T-cell (primary cell): ENCODE results near the gene MYLK4. TPM values are rescaled to one million over a fixed set of nuclear protein-coding genes. Genes with fewer than 3 reads are reported as not detected.

Source experiments
- ATAC-seq, 4 experiments: fragments of 200-7000 bp in 3 of 4; fragments of 150-1000 bp in 1 of 4; cut with Tn5 transposase; replicated peaks in 1 of 4; 1 replicate in 3 of 4; 2 replicates in 1 of 4; pipeline ENCODE4 v1.10.0; 2021; ENCODE audit warnings: moderate library complexity in 3 of 4, mild to moderate bottlenecking in 2 of 4, moderate number of reproducible peaks in 1 of 4
- CTCF ChIA-PET, 2 donors: fragments of 300-600 bp; sonication (Branson Sonifier 250); formaldehyde crosslinking; loops; one replicate each; lab custom pipeline; 2022; ENCODE audit warnings: antibody characterized with exemption in 2 of 2; lab: Charles Lee
- POLR2A ChIA-PET, 2 donors: fragments of 300-600 bp; sonication (Branson Sonifier 250); formaldehyde crosslinking; loops; one replicate each; lab custom pipeline; 2022; ENCODE audit warnings: antibody characterized with exemption in 2 of 2; lab: Charles Lee
- DNase-seq, 35 experiments: peaks; one replicate each; pipeline versions ENCODE4 v3.0.0 to v3.0.0-alpha.2; 2013 to 2023
- H3K27ac ChIP-seq: one replicate; pipeline ENCODE4 v1.5.1; 2013; ENCODE audit warnings: low read length
- H3K27me3 ChIP-seq, 2 experiments: replicated peaks in 1 of 2; 1 replicate in 1 of 2; 2 replicates in 1 of 2; pipeline versions ENCODE4 v1.6.1 to v1.7.0; 2013; ENCODE audit warnings: low read length in 1 of 2, mixed read lengths in 1 of 2; ENCODE audit not compliant: control insufficient read depth in 2 of 2, insufficient read depth in 2 of 2; ENCODE audit errors: extremely low read depth in 1 of 2
- H3K36me3 ChIP-seq, 2 donors: 1 replicate in 1 of 2; 2 replicates in 1 of 2; pipeline versions ENCODE4 v1.6.1 to v1.7.0; 2013; ENCODE audit warnings: low read length in 1 of 2; ENCODE audit not compliant: control insufficient read depth in 2 of 2, insufficient read depth in 1 of 2; ENCODE audit errors: extremely low read depth in 1 of 2
- H3K4me1 ChIP-seq, 2 experiments: 1 replicate in 1 of 2; 2 replicates in 1 of 2; pipeline versions ENCODE4 v1.6.1 to v1.7.0; 2013; ENCODE audit warnings: low read length in 2 of 2, mixed read lengths in 1 of 2; ENCODE audit not compliant: insufficient read depth in 2 of 2, control insufficient read depth in 1 of 2; ENCODE audit errors: extremely low read depth in 1 of 2
- H3K4me3 ChIP-seq, 2 donors: 1 replicate in 1 of 2; 2 replicates in 1 of 2; pipeline versions ENCODE4 v1.5.1 to v1.7.0; 2013; ENCODE audit warnings: mild to moderate bottlenecking in 2 of 2, low read length in 1 of 2, moderate library complexity in 1 of 2; ENCODE audit not compliant: control insufficient read depth in 1 of 2; ENCODE audit errors: extremely low read depth in 1 of 2
- H3K9me3 ChIP-seq: 2 replicates; pipeline ENCODE4 v1.7.0; 2013
- H3K27ac Mint-ChIP-seq, 2 donors: one replicate each; pipeline ENCODE4 v1.8.0; 2020 to 2021; ENCODE audit warnings: mild to moderate bottlenecking in 2 of 2, mixed read lengths in 2 of 2
- H3K27me3 Mint-ChIP-seq, 2 donors: one replicate each; pipeline ENCODE4 v1.8.0; 2021 to 2022; ENCODE audit warnings: mixed read lengths in 2 of 2
- H3K36me3 Mint-ChIP-seq: one replicate; pipeline ENCODE4 v1.8.0; 2021; ENCODE audit warnings: mixed read lengths
- H3K4me1 Mint-ChIP-seq, 3 donors: one replicate each; pipeline ENCODE4 v1.8.0; 2020 to 2022; ENCODE audit warnings: mixed read lengths in 3 of 3, mild to moderate bottlenecking in 1 of 3
- H3K4me3 Mint-ChIP-seq, 3 donors: one replicate each; pipeline ENCODE4 v1.8.0; 2020 to 2022; ENCODE audit warnings: mild to moderate bottlenecking in 3 of 3, mixed read lengths in 3 of 3, moderate library complexity in 3 of 3
- H3K9me3 Mint-ChIP-seq, 3 donors: one replicate each; pipeline ENCODE4 v1.8.0; 2020 to 2022; ENCODE audit warnings: mixed read lengths in 3 of 3
- WGBS: methylation state at CpG from one replicate; pipeline ENCODE4 v1.1.5; 2013; ENCODE audit warnings: missing lambda C conversion rate; ENCODE audit not compliant: insufficient coverage; 5-methylcytosine and 5-hydroxymethylcytosine counted together
- total RNA-seq, 35 experiments: library from RNA in 6 of 35; stranded (reverse) in 6 of 35; fragments of 120-200 nt in 1 of 35; gene quantifications; one replicate each; pipeline versions ENCODE4 v1.2.1 to v1.2.4 and lab custom pipeline; 2013 to 2026

Gene MYLK4
- total RNA-seq, 5 donors from 2014 or later (not counting 1 experiment from before 2014, with no cell fraction given), result 0.58 to 1.4 (median 1.0) TPM

DNA sequence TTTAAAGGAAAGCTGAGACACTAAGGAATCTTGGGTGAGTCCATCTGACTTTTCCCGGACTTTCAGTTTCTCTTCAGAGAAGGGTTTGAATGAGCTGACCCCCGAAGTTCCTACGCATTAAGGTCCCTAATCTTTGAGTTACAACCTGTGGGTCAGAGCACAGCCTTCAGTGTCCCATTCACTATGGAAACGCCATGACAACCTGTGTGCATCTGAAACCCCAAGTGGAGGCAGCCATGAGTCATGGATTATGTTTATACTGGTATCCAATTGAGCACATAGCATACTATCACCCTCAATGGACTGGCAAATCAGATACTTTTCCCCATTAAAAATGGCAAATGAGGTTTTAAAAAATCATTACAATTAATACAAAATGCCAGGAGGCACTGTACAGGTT is 11.4 kb downstream of the MYLK4 start:
- 89% methylated on average over 3 of the region's 4 CpGs for WGBS
- H3K36me3 ChIP-seq, result no peaks in the 10 kb centered on the region
- no peak for ATAC-seq
- Mint-ChIP-seq H3K27ac (no peak overlapping the region), H3K4me3 (no peak overlapping the region), H3K27me3 (peaks cover 5 to 10% of the 10 kb centered on the region in 2 donors), H3K36me3 (no peaks in the 10 kb centered on the region), H3K9me3 (no peaks in the 10 kb centered on the region), H3K4me1 (peaks cover 0 to 4% (median 2%) of the 10 kb centered on the region in 3 donors)
- no peak overlapping the region for H3K4me3 ChIP-seq
- POLR2A ChIA-PET, result no interaction called here
- DNase-seq, result no peak
- no peaks in the 10 kb centered on the region for H3K27me3 ChIP-seq
- H3K27ac ChIP-seq, result no peak overlapping the region
- no peaks in the 10 kb centered on the region for H3K9me3 ChIP-seq
- H3K4me1 ChIP-seq, result no peaks in the 10 kb centered on the region
- CTCF ChIA-PET, result interaction anchor here (0.6 to 3.0 kb wide), 3 partner anchors 12 to 60 kb away, joined by 6 to 38 read pairs (median 12); partner anchors contain the start of gene MYLK4 (in 1 of the 2)

GRCh38 chr6:2738373-2738979 is 12.2 kb downstream of the MYLK4 start:
- CTCF ChIA-PET, result interaction anchor here (0.6 to 3.0 kb wide), 13 partner anchors 12 to 1054 kb away, joined by 3 to 38 read pairs (median 4); partner anchors contain the start of genes MYLK4 (in 2 of the 2) and WRNIP1 (in 1 of the 2)
- H3K27ac ChIP-seq, result no peak overlapping the region
- WGBS, result 17% methylated on average over 1 of the region's 5 CpGs
- H3K4me1 ChIP-seq, result no peaks in the 10 kb centered on the region
- no peaks in the 10 kb centered on the region for H3K36me3 Mint-ChIP-seq
- H3K36me3 ChIP-seq, result no peaks in the 10 kb centered on the region
- H3K9me3 Mint-ChIP-seq, result no peaks in the 10 kb centered on the region
- POLR2A ChIA-PET, result interaction anchor here (0.6 to 0.7 kb wide), 2 partner anchors 24 to 252 kb away, joined by 3 read pairs; no protein-coding TSS in a partner anchor
- ATAC-seq (peak in 3 of 4 experiments; percentile 46 to 66 (median 61)), DNase-seq (peak in 33 of 35 experiments; percentile 12 to 72 (median 39))
- H3K9me3 ChIP-seq, result no peaks in the 10 kb centered on the region
- H3K4me3 Mint-ChIP-seq, result no peak overlapping the region
- peaks cover 0 to 8% of the 10 kb centered on the region in 2 experiments for H3K27me3 ChIP-seq
- peaks cover 5% of the 10 kb centered on the region in 2 donors for H3K27me3 Mint-ChIP-seq
- no peak overlapping the region for H3K27ac Mint-ChIP-seq
- H3K4me1 Mint-ChIP-seq, result peaks cover 0 to 4% (median 2%) of the 10 kb centered on the region in 3 donors
- H3K4me3 ChIP-seq, result no peak overlapping the region

- peaks cover 0 to 8% of the 10 kb centered on the region in 2 experiments for H3K27me3 ChIP-seq
- no peaks in the 10 kb centered on the region for H3K36me3 ChIP-seq
- peaks cover 2 to 4% (median 2%) of the 10 kb centered on the region in 3 donors for H3K4me1 Mint-ChIP-seq
- no peak overlapping the region for H3K27ac Mint-ChIP-seq
- CTCF ChIA-PET, result interaction anchor here (0.5 to 3.0 kb wide), 14 partner anchors 12 to 1099 kb away, joined by 3 to 38 read pairs (median 4); partner anchors contain the start of genes MYLK4 (in 2 of the 2) and WRNIP1 (in 1 of the 2)
- H3K9me3 Mint-ChIP-seq, result no peaks in the 10 kb centered on the region
- H3K36me3 Mint-ChIP-seq, result no peaks in the 10 kb centered on the region
- WGBS, result no CpG with 5 or more reads among the region's 3 CpGs
- POLR2A ChIA-PET, result interaction anchor here (0.6 to 0.7 kb wide), 2 partner anchors 15 to 25 kb away, joined by 3 read pairs; no protein-coding TSS in a partner anchor
- DNase-seq (no peak), ATAC-seq (no peak)
- peaks cover 3 to 5% of the 10 kb centered on the region in 2 donors for H3K27me3 Mint-ChIP-seq
- no peak overlapping the region for H3K4me3 ChIP-seq
- H3K4me1 ChIP-seq, result no peaks in the 10 kb centered on the region
- H3K4me3 Mint-ChIP-seq, result no peak overlapping the region
- no peak overlapping the region for H3K27ac ChIP-seq
- no peaks in the 10 kb centered on the region for H3K9me3 ChIP-seq
These were observed 12.8 kb downstream of the MYLK4 start for GRCh38 chr6:2737885-2738284.

DNA sequence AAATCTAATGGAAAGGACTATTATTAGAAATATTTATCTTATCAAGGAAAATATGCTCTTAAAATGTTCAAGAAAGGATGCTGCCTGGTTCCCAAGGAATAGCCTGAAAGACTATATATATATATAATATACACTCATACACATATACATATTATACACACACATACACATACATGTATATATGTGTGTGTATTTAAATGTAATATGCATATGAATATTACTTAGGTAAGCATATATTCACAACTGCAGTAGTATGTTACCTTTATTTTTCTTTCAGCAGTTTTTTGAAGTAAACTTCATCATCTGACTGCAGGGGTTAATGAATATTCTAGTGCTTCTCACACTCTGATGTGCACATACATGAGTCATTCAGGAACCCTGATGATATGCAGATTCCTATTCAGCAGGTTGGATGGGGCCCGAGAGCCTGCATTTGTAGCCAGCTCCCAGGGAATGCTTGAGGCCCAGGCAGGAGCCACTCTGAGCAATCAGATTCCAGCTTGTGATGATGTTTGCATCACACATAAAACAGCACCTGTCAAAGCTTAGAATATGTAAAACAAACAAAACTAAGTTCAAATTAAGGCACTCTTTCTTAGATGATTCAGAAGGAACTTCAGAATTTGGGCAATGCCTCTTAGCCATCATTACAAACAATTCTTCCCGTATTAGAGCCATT is 16.1 kb downstream of the MYLK4 start:
- Histone ChIP-seq H3K4me3 (no peak overlapping the region), H3K9me3 (no peaks in the 10 kb centered on the region), H3K4me1 (no peaks in the 10 kb centered on the region), H3K36me3 (peaks cover 0 to 3% of the 10 kb centered on the region in 2 donors), H3K27ac (no peak overlapping the region), H3K27me3 (peaks cover 0 to 21% of the 10 kb centered on the region in 2 experiments)
- Mint-ChIP-seq H3K4me1 (peaks cover 2 to 4% (median 2%) of the 10 kb centered on the region in 3 donors), H3K36me3 (no peaks in the 10 kb centered on the region), H3K4me3 (no peak overlapping the region), H3K27me3 (peaks cover 0 to 10% of the 10 kb centered on the region in 2 donors), H3K27ac (no peak overlapping the region), H3K9me3 (no peaks in the 10 kb centered on the region)
- ATAC-seq, result no peak
- DNase-seq, result no peak
- CTCF ChIA-PET, result no interaction called here
- POLR2A ChIA-PET, result no interaction called here
- WGBS, result 91% methylated on average over 1 of the region's 2 CpGs

DNA sequence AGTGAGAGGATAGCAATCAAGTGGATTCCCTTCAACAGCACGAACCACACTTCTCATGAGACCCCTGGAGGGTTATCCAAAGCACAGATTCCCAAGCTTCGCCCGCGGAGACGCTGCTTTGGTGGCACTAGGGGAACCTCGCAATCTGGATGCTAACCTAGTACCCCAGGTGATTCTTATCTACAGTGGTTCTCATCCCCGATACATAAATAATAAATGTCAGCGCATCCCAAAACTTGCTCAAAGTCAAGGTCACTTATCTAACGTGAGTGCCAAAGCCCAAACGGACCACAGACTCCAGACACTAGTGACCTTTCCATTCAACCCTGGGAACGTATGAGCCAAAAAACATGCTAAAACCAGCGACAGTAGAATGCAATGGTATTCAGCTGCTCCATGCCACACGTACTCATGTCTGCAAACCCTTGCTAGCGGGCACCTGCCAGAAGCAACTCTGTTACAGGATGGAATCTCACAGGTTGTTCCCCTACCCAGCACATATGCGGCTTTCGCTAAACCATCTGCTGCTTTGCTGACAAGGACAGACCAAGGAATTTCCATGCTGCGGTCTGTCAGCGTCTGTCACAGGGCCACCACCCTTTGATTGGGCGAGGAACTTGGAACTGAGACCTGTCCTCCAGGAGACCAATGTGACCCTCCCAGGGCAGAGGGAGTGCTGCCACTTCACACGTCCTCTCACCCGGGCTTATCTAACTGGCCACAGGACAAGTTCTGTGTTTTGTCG is 16.8 kb downstream of the MYLK4 start:
- WGBS, result 90% methylated on average over 15 of the region's 22 CpGs
- no peak overlapping the region for H3K27ac Mint-ChIP-seq
- H3K36me3 ChIP-seq, result peaks cover 0 to 3% of the 10 kb centered on the region in 2 donors

More for the DNA sequence above, 16.8 kb downstream of the MYLK4 start:
- peaks cover 2 to 4% (median 2%) of the 10 kb centered on the region in 3 donors for H3K4me1 Mint-ChIP-seq
- H3K9me3 Mint-ChIP-seq, result no peaks in the 10 kb centered on the region
- DNase-seq, result no peak
- H3K27ac ChIP-seq, result no peak overlapping the region
- H3K4me1 ChIP-seq, result no peaks in the 10 kb centered on the region
- CTCF ChIA-PET, result interaction anchor here in 1 of 2 donors (0.9 kb wide), 1 partner anchor 16 kb away, joined by 4 read pairs; no protein-coding TSS in a partner anchor
- no peak overlapping the region for H3K4me3 ChIP-seq
- no peak overlapping the region for H3K4me3 Mint-ChIP-seq
- peaks cover 0 to 11% of the 10 kb centered on the region in 2 donors for H3K27me3 Mint-ChIP-seq
- POLR2A ChIA-PET, result no interaction called here
- no peaks in the 10 kb centered on the region for H3K9me3 ChIP-seq
- H3K36me3 Mint-ChIP-seq, result no peaks in the 10 kb centered on the region
- ATAC-seq, result no peak
- H3K27me3 ChIP-seq, result peaks cover 0 to 28% of the 10 kb centered on the region in 2 experiments
